Left renal pelvis (tissue), 4 donors: ENCODE results near the gene SOX18. TPM values are rescaled to one million over a fixed set of nuclear protein-coding genes. Genes with fewer than 3 reads are reported as not detected.
"Not testable (repeated sequence)": the region's sequence is repeated elsewhere in the genome, so short reads cannot be mapped to it uniquely, and the experiment has no call there.

Experiments
- DNase-seq, 4 donors: peaks; one replicate each; pipeline ENCODE4 v3.0.0-alpha.2; 2013; ENCODE audit warnings: low read depth in 4 of 4, low spot score in 3 of 4
- polyA plus RNA-seq, 4 donors: library from polyadenylated mRNA; unstranded; fragments of 120-200 nt; gene quantifications; one replicate each; pipeline ENCODE4 v1.2.1, GENCODE V29; 2013; ENCODE audit not compliant: insufficient read length in 4 of 4

The SOX18 gene
- polyA plus RNA-seq = 10 to 100 TPM in 1 of 4 donors, 1 to 10 TPM in 3; 5.7 to 13.6 (median 8.1) TPM

DNA sequence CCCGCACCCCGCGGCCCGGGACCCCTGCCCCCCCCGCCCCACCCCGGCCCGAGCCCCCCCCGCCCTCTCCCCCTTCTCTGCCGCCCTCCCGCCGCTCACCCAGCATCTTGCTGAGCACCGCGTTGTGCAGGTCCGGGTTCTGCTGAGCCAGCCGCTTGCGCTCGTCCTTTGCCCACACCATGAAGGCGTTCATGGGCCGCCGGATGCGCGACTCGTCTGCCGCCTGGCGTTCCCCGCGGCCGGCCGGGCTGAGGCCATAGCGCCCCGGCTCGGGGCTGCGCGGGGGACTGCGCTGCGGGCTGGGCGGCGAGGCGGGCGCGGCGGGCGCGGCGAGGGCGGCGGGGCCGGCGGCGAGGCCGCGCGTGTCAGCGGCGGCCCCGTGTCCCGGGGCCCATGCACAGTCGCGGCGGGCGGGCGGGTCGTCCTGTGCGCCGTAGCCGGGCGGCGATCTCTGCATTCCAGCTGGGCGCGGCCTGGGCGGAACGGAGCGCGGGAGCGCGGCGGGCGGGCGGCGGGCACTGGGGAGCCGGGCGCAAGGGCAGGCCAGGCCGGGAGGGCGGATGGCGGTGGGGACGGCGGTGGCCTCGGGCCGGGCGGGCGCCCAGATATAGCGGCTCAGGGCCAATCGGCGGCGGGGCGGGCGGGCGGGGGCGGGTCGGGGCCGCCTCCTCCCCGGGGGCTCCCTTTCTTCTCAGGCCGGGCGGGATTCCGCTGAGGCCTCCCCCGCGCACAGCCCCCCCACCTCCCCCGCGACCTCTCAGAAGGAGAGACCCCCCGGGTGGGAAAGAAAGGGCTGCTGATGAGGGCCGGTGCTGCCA, at the start of gene SOX18:
TSS of gene SOX18 (minus strand) at position 580 of the 818 bp plus-strand sequence. CDS start at position 457, 123 bp downstream.
- DNase-seq = no peak

DNA sequence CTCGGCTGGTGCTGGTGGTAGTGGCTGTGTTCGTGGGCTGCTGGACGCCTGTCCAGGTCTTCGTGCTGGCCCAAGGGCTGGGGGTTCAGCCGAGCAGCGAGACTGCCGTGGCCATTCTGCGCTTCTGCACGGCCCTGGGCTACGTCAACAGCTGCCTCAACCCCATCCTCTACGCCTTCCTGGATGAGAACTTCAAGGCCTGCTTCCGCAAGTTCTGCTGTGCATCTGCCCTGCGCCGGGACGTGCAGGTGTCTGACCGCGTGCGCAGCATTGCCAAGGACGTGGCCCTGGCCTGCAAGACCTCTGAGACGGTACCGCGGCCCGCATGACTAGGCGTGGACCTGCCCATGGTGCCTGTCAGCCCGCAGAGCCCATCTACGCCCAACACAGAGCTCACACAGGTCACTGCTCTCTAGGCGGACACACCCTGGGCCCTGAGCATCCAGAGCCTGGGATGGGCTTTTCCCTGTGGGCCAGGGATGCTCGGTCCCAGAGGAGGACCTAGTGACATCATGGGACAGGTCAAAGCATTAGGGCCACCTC, 49.1 kb upstream of the SOX18 start:
- no peak for DNase-seq

DNA sequence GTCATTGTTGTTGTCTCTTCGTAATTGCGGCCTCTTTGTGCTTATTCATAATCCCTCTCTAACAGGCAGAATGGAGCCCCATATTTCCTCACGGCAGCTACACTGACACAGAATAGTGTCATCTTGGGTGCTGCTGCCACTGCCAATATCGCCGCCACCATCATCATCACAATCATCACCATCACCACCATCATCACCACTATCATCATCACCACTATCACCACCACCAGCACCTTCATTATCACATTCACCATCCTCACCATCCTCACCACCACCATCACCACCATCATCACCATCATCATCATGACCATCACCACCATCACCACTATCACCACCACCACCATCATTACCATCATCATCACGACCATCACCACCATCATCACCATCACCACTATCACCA, 47.1 kb upstream of the SOX18 start:
- no peak for DNase-seq

DNA sequence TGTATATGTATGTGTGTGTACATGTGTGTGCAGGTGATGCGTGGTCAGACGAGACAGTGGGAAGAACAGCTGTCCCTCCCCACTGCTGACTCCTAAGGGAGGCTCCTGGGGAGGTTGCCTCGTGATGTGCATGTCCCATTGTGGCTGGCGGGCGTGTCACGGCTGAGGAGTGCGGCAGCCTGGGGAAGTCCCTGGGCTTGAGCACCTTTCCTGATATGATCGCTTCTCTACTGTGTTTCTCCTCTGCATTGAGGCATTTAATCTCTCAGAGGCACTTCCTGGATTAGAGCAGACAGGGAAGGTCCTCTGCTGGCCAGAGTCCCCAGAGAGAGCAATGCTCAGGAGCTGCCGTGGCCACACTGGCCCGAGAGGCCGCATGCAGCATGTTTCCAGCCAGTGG, 46.5 kb upstream of the SOX18 start:
- DNase-seq = no peak

DNA sequence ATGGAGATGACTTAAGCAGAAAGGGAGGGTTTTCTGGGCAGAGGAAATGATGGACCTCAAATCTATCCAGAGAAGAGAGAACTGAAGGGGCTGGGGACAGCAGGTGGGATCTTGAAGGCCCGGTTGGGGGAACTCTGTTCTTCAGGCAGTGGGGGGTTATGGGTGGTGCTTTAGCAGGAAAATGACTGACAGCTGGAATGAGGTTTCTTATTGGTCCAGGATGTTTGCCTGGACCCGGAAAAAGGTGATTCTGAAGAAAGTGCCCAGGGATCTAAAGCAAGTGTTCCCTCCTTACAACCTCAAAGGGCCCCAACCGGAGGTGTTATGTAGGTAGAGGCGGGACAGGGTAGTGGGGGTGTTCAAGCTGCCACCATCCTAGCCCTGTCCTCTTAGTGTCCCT, 46.0 kb upstream of the SOX18 start:
- no peak for DNase-seq

DNA sequence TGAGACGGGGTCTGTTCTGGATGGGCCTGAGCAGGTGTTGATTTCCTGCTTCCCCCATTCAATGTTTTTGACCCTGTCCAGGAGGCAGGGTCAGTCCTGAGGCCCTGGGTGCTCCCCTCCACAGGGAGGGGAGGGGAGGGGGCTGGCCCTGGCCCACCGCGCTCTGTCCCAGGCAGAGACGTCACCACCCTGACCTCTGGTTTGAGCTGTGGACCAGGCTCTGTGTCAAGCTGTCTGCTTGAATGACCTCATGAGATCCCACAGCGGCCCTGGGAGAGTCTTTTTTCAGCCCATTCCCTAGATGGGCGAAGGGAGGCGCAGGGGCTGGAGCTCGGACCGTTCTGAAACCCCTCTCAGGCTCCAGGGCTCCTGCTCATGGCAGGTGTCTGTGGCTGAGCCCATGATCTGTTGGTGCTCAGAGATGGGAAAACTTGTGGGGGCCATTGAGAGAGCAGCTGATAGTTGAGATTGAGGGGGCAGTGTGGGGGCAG, 43.6 kb upstream of the SOX18 start:
- no peak for DNase-seq

DNA sequence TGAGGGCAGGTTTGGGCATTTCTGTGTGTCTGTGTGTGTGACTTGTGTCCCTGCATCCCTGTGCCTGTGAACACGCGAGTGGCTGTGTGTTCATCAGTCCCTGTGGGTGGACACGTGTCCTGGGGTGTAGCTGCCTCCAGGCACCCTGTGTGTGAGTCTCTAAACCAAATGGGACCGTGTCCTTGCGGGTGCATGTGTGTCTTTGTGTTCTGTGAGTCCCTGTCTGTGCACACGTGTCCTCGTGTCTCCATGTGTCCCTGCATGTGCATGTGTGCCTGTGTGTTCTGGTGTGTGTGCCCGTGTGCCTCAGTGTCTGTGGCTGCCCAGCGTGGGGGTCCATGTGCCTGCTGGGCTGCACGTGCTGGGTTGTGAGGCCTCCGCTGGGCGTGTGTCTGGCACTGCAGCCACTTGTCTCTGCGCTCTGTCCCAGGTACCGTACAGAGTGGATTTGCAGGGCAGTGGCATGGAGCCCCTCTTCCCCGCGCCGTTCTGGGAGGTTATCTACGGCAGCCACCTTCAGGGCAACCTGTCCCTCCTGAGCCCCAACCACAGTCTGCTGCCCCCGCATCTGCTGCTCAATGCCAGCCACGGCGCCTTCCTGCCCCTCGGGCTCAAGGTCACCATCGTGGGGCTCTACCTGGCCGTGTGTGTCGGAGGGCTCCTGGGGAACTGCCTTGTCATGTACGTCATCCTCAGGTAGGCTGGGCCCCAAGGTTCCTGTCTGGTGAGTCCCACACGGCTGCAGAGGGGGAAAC, 43.0 kb upstream of the SOX18 start:
- DNase-seq = no peak

DNA sequence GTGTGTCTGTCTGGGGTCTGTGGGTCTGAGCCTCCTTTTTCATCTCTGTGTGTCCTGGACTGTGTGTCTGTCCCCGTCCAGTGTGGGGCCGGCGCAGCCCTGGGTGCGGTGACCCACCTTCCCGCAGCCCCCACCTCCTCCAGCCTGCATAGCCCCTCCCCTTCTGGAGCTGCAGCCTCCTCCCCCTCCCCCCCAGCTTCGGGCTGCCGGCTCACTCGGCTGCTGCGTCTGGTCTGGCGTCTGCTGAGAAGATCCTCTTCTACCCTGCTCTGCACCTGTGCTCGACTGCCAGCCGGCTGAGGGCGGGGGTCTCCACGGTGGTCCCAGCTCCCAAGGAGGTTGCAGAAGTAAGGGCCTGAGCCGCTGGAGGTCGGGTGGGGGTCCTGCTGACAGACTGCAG, 42.3 kb upstream of the SOX18 start:
- no peak for DNase-seq

DNA sequence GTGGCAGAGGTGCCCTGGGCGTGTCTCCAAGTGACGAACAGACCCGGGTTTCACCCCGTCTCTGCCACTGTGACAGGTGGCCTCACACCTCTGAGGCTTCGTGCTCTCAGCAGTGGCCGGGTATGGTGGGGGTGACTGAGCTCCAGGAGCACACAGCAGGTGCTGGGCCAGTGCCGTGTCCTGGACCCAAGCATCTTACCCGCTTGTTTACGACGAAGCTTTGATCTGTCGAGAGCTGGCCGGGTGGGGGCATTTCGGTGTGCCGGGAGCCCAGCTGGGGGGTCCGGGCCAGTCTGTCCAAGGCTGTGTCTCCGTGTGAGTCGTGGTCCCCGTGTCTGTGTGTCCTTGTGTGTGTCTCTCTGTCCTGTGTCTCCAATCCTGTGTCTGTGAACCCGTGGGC, 41.9 kb upstream of the SOX18 start:
- DNase-seq = no peak

DNA sequence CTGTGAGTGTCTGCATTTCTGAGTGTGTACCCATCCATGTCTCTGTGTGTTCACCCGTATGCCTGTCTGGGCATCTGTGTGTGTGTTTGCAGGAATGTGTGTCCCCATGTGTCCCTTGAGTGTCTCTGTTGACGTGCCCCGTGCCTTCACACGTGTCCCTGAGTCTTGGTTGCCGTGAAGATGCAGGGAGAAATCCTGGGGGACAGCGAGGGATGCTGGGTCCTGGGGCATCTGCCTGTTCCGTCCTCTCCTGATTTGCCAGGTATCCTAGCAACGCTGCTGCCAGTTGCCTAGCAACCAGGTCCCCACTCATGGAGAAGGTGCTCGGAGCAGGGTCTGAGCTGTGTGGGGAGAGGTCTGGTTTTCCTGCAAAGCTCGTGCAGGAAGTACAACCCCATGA, 40.7 kb upstream of the SOX18 start:
- DNase-seq = no peak

DNA sequence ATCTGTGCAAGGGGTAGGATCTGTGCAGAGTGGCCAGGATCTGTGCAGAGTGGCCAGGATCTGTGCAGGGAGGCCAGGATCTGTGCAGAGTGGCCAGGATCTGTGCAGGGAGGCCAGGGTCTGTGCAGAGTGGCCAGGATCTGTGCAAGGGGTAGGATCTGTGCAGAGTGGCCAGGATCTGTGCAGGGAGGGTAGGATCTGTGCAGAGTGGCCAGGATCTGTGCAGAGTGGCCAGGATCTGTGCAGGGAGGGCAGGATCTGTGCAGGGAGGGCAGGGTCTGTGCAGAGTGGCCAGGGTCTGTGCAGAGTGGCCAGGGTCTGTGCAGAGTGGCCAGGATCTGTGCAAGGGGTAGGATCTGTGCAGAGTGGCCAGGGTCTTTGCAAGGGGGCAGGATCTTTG, 39.1 kb upstream of the SOX18 start:
- DNase-seq = not testable (repeated sequence)

DNA sequence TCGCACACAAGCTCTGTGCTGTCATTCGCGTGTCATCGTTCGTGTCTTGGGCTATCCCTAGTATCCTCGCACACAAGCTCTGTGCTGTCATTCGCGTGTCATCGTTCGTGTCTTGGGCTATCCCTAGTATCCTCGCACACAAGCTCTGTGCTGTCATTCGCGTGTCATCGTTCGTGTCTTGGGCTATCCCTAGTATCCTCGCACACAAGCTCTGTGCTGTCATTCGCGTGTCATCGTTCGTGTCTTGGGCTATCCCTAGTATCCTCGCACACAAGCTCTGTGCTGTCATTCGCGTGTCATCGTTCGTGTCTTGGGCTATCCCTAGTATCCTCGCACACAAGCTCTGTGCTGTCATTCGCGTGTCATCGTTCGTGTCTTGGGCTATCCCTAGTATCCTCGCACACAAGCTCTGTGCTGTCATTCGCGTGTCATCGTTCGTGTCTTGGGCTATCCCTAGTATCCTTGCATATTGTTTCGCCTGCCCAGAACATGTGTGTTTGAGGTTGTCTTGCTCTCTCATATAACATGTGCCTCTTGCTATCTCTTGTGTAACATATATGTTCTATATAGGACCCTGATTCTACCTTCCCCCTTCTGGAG, 37.9 kb upstream of the SOX18 start:
- not testable (repeated sequence) for DNase-seq

DNA sequence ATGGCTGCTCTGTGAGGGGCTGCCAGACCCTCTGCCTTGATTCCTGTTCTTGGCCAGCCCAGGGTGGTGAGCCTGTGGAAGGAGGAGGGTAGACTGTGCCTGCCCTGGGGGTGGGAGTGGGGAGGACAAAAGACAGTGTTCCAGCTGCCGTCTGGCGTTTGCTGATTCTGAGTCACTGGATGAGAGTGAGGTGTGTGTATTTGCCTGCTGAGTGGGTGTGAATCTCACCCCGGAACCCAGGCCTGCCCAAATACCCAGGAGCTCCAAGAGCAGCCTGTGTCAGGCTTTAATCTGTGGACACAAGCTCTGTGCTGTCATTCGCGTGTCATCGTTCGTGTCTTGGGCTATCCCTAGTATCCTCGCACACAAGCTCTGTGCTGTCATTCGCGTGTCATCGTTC, 37.4 kb upstream of the SOX18 start:
- no peak for DNase-seq

DNA sequence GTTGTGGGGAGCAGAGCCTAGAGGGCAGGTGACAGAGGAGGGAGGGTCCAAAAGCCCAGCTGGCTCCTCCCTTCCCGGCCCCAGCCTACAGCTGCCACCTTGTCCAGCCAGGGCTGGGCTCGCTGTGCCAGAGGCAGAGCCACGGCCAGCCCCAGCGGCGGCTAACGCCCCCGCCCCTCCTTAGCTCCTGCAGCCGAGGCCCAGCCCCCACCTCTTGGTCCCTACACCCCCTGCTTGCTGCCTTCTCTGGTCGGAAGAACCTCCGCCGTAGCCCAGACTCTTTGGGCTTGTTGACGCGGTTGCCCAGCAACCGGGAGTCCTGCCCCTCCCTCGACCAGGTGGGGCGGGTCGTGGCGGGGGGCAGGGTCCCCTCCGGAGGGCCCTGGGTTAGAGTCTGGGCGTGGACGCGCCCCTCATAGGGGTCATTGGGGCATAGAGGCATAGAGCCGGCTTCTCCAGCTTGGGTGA, 35.3 kb upstream of the SOX18 start:
- DNase-seq = no peak

DNA sequence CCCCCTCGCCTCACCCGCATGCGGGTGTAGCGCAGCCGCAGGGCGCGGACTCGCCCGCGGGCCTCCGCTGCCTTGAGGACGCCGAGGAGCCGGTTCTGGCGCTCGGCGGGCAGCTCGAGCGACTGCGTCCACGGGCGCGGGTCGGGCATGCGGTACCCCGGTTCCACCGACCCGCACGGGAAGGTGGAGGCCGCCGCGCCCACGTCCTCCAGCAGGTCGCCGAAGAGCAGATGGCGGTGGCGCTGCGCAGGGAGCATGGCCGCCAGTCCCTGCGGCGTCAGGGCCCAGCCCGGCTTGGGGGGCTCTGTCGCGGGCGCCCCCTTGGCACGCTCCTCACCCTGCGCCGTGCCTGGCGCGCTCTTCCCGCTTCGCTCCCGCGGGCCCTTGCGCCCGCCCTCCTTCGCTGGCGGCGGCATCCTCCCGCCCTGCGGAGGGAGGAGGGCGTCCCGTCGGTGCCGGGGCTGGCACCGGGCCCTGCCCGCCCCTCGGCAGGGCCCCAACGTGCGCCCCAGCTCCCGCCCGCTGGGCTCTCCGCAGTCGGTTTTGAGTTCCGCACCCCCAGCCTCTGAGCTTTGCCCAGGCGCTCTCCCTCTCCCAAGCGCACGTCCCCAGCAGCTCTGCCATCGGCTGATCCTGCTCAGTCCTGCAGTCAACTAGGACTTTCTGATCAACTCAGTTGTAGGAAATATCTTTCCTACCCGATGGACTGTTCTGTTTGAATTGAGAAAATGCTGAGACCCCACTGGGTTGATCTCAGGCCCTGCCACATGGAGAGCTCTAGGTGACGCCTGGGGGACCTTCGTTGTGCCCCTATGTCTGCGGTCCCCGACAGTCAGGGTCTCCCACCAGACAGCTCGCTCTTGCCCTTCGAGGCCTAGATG, 34.6 kb upstream of the SOX18 start, which contains the start of gene LKAAEAR1:
TSS of gene LKAAEAR1 (minus strand) at position 595 of the 881 bp plus-strand sequence. CDS start at position 416, 179 bp downstream.
- no peak for DNase-seq

DNA sequence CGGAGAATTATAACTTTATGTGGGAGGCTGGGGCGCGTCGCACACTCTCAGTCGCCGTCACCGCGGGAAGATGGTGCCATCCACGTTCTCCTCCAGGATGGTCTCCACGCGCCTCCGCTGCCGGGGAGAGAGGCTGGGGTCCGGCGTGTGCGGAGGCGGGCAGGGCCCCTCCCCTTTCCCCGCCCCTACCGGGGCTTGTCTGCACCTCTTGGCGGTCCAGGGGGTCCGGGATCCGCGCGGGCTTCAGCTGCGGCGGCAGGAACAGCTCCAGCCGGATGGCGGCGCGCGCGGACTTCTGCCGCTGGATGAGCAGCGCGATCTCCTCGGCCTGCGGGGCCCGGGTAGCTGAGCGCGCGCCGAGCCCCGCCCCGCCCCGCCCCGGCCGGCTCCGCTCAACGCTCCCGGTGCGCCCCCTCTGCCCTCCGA, 34.0 kb upstream of the SOX18 start:
- no peak for DNase-seq

DNA sequence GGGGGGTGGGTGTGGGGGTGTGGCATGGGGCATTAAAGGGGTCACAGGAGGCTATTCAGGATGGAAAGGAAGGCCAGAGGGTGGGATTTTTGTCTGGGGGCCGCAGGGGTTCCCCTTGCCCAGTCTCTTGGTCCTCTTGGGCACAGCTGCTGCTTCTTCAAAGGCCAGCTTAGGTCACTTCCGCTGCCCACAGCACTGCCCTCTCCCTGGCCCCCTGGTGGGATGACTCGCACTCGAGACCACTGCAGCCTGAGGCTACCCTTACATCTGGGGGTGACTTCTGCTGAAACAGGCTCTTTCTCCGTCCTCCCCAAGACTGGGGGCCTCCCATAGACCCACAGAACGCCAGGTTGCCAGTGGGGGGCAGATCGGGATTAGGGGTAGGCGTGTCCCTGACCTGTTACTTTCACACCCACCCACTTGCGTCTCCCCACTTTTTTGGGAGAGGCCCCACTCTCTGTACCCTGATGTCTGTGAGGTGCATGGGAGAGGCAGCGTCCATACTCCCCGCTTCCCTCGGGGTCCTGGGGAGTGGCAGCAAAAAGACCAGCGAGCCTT, 33.5 kb upstream of the SOX18 start:
- DNase-seq = no peak

DNA sequence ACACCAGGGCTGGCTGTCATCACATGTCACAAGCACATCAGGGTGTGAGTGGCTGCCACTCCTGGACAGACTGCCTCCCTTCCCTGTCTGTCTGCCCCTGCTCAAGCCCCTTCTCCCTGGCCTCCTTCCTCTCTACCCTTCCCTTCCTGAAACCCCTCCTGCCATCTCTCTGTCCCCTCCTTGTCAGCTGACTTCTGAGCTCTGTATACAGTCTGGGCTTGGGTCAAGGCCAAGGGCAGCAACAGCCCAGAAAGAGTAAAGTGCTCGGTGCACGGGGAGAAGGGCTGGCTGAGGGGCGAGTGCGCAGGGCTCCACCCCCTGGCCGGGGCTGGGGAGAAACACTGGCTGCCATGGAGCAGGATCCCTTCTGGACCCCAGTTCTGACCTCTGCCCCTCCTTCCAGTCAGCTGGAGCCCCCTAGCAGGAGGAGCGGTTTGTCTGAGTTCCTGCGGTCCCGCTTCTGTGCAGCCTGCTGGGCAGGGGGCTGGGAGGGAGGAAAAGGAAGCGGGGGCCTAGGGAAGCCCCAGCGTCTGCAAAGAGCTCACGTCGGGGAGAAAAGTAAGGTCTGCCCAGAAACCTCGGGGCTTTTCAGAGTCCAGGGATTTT, 32.8 kb upstream of the SOX18 start:
- DNase-seq = no peak

DNA sequence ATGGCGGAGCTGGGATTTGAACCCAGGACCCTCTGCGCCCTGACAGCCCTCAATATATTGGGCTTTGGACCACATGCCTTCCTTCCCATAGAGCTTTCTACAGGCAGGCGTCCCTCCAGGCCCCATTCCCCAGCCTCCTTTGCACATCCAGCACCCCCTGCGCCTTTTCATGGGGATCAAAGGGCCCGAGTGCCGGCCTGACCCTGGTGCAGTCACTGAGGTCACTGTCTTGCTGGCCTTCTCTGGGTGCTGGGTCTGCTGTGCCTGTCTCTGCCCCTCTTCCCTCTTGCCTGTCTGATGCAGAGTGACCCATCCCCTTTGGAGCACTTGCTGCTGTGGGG, 32.2 kb upstream of the SOX18 start:
- DNase-seq = no peak
